Activated naive CD8-positive, alpha-beta T cell (primary cell): ENCODE data around the gene ATG7.

Source experiments
- H3K27ac Mint-ChIP-seq: one replicate; pipeline ENCODE4 v1.8.0; 2021; ENCODE audit warnings: mixed read lengths
- H3K27me3 Mint-ChIP-seq: one replicate; pipeline ENCODE4 v1.8.0; 2021; ENCODE audit warnings: mixed read lengths
- H3K36me3 Mint-ChIP-seq: one replicate; pipeline ENCODE4 v1.8.0; 2021; ENCODE audit warnings: mixed read lengths
- H3K4me1 Mint-ChIP-seq: one replicate; pipeline ENCODE4 v1.8.0; 2021; ENCODE audit warnings: low read depth, mixed read lengths
- H3K4me3 Mint-ChIP-seq: one replicate; pipeline ENCODE4 v1.8.0; 2021; ENCODE audit warnings: mild to moderate bottlenecking, mixed read lengths
- H3K9me3 Mint-ChIP-seq: one replicate; pipeline ENCODE4 v1.8.0; 2021; ENCODE audit warnings: low read depth, mixed read lengths

ATG7 gene

DNA sequence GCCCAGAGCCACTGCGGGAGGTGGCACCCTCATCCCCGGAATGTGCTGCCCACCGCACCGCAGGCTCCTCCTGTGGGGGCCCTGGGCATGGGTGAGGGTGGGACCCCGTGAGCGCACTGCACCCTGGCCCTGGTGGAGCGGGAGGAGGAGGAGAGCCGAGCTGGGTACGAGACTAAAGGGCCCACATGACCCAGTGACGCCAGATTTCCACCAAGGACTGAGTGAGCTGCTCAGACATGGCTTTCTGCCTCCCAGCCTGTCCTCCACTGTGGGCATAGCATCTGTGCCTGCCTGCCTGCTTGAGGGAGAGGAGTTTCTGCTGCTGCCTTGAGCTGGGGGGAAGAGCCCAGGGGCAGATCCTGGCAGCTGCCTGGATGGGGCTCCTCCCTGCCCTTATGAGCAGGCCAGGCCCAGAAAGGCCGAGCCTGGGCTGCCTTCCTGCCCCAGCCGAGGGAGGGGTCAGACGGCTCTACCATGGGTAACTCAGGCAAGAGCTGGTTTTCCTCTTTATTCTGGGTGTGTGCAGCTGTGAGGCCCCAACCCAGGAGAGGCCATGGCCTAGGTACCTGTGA is 283.1 kb downstream of the ATG7 start:
- Mint-ChIP-seq H3K36me3 (no peaks in the 10 kb centered on the region), H3K9me3 (no peaks in the 10 kb centered on the region), H3K27me3 (no peaks in the 10 kb centered on the region), H3K4me1 (peaks cover 5% of the 10 kb centered on the region), H3K27ac (no peak overlapping the region), H3K4me3 (no peak overlapping the region)

GRCh38 chr3:11555881-11556633 is 283.9 kb downstream of the ATG7 start:
- no peak overlapping the region for H3K4me3 Mint-ChIP-seq
- no peaks in the 10 kb centered on the region for H3K27me3 Mint-ChIP-seq
- H3K27ac Mint-ChIP-seq, result no peak overlapping the region
- no peaks in the 10 kb centered on the region for H3K36me3 Mint-ChIP-seq
- H3K4me1 Mint-ChIP-seq, result peaks cover 5% of the 10 kb centered on the region
- H3K9me3 Mint-ChIP-seq, result no peaks in the 10 kb centered on the region

DNA sequence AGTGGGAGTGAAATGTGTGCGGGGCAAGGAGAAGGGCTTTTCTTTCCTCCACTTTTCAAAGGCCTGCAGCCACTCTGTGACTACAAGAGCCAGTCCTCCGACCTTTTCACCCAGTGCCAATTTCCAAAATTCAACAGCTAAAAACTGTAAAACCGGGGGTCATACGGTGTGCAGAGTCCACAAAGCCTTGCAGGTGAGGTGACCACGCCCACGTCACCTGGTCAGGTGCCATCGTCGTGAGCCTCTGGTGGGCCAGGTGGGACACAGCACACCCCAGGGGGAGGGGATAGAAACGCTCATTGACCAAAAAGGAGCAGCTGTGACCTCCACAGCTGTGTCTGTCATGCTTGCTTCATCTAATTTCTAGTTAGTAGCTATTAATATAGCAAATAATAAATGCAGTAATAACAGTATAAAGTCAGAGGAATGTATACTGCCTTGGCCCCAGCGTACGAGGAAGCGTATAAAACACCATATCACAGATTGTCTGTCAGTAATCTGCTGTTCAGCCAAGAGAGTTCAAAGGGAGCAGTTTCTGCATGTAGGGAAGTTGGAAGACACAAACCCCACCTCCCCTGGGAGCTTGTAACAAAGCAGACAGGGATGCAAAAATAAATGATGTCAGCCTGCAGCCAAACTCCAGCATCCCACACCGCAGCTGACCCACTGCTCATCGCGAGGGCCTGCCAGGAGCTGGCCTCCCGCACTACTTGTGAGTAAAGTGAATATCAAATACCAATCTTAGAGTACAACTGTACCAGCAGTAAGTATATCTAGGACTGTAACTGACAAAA is 284.9 kb downstream of the ATG7 start:
- Mint-ChIP-seq H3K27me3 (no peaks in the 10 kb centered on the region), H3K27ac (no peak overlapping the region), H3K4me1 (peaks cover 3% of the 10 kb centered on the region), H3K4me3 (no peak overlapping the region), H3K36me3 (no peaks in the 10 kb centered on the region), H3K9me3 (no peaks in the 10 kb centered on the region)

DNA sequence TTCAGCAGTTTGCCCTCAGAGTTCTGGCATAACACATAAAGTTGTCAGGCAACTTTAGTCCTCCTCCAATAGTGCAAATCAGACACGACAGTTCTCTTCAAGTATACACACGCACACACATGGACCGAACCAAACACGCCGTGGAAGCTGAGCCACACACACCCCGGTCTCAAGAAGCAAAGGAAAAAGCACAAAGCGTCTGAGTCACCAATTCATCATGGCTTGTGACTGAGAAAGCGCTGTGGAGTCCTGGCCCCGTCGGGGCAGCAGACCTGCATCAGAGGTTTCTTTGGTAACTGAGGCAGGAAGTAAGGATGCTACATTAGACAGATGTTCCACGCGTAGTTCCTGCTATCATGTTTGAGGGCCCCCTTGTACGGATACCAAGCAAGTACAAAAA is 285.8 kb downstream of the ATG7 start:
- H3K9me3 Mint-ChIP-seq, result no peaks in the 10 kb centered on the region
- peaks cover 3% of the 10 kb centered on the region for H3K4me1 Mint-ChIP-seq
- no peak overlapping the region for H3K4me3 Mint-ChIP-seq
- H3K27me3 Mint-ChIP-seq, result no peaks in the 10 kb centered on the region
- peak overlapping the region; percentile 66 for H3K27ac Mint-ChIP-seq
- H3K36me3 Mint-ChIP-seq, result no peaks in the 10 kb centered on the region

DNA sequence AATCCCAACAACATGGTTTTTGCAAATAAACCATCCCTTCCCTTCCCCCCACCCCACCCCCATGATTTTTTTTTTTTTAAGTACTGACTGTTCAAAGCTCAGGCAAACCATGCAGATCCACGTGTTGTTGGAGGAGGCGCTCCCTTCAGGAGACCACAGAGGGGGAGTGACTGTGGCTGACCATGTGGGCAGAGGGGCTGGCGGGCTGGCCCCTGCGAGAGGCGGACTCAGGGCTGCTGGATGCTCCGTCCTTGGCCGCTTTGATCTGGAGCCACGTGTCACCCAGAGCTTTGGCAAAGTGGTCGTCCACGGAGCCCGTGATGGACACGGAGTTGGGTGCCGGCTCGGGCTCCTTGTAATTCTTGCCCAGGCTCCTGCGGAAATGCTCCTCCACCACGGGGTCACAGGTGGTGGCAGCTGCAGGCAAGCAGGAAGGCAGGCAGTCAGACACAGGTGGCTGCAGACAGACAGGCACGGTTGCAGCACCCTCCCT is 286.3 kb downstream of the ATG7 start:
- Mint-ChIP-seq H3K27ac (no peak overlapping the region), H3K27me3 (no peaks in the 10 kb centered on the region), H3K36me3 (no peaks in the 10 kb centered on the region), H3K4me3 (no peak overlapping the region), H3K4me1 (peaks cover 3% of the 10 kb centered on the region), H3K9me3 (no peaks in the 10 kb centered on the region)

DNA sequence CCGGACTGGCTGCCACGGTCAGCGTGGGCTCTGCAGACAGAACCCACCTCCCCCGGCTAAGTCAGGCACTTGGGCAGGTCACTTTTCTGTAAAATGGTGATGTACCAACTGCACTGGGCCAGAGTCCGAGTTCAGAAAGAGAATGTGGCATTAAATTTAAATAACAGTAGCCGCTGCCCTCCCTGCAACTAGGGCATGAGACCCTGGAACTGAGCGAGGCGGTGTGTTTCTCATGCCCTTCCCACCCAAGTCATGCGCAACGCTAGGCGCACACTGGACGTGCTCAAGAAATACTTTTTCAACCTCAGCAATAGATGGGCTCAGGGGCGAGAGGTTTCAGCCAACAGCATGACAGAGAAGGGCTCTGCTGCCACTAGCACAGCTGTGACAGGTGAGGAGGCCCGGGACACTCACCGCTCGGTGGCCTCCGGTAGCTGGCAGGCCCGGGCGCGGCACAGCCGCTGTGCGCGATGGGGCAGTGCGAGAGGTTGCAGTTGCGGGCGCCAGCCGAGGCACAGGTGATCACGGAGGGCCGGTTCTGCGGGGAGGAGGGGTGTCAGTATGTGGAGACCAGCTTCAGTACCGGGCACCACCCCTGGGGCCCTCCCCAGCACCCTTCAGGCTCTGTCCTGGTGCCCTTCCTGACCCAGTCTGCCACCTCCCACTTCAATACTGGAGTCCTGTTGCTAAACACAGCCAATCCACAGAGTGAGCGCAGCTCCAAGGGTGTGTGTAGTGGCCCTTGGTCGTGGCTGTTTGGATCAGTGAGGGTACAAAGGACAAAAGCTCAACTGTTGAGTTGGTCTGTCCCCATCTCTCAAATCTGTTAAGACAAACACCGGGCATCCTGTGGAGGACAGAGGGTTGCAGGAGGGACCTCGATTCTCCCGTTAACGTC is 287.0 kb downstream of the ATG7 start:
- Mint-ChIP-seq H3K9me3 (no peaks in the 10 kb centered on the region), H3K4me1 (peaks cover 3% of the 10 kb centered on the region), H3K27me3 (no peaks in the 10 kb centered on the region), H3K27ac (peak overlapping the region; percentile 28), H3K4me3 (no peak overlapping the region), H3K36me3 (no peaks in the 10 kb centered on the region)

GRCh38 chr3:11559816-11560633 is 287.8 kb downstream of the ATG7 start:
- H3K27ac Mint-ChIP-seq, result peak overlapping the region; percentile 28
- H3K27me3 Mint-ChIP-seq, result no peaks in the 10 kb centered on the region
- H3K4me3 Mint-ChIP-seq, result no peak overlapping the region
- H3K9me3 Mint-ChIP-seq, result no peaks in the 10 kb centered on the region
- H3K4me1 Mint-ChIP-seq, result peaks cover 3% of the 10 kb centered on the region
- H3K36me3 Mint-ChIP-seq, result no peaks in the 10 kb centered on the region

GRCh38 chr3:11560746-11561145 is 288.5 kb downstream of the ATG7 start:
- H3K27me3 Mint-ChIP-seq, result no peaks in the 10 kb centered on the region
- H3K4me1 Mint-ChIP-seq, result peaks cover 3% of the 10 kb centered on the region
- no peaks in the 10 kb centered on the region for H3K9me3 Mint-ChIP-seq
- no peaks in the 10 kb centered on the region for H3K36me3 Mint-ChIP-seq
- no peak overlapping the region for H3K4me3 Mint-ChIP-seq
- H3K27ac Mint-ChIP-seq, result no peak overlapping the region

DNA sequence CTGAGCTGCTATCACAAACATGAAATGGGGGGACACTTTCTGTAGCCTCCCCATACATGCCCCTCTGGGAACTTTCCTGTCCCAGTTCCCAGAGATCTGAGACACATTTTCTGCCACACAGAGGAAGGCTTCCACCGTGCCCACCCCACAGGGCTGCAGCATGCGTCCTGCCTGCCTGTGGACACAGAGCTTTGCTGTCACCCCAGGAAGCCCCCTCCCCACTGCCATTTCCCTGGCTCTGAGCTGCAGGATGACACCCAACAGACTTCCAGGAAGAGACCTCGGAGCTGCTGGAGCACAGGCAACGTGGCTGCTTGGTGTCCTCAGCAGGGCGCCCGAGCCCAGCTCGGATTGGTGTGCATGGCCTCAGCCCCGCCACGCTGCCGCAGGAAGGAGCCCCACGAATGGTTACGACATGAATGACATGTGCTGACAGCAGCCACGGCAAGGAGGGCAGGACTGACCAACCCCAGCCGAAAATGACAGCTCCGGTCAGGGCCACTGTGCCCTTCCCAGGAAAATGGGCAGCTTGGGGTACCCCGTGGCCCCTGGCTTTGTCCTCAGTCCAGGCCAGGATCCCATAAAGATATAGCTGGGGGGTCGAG is 290.2 kb downstream of the ATG7 start:
- Mint-ChIP-seq H3K36me3 (no peaks in the 10 kb centered on the region), H3K4me3 (no peak overlapping the region), H3K27me3 (no peaks in the 10 kb centered on the region), H3K27ac (no peak overlapping the region), H3K9me3 (no peaks in the 10 kb centered on the region), H3K4me1 (peaks cover 3% of the 10 kb centered on the region)

DNA sequence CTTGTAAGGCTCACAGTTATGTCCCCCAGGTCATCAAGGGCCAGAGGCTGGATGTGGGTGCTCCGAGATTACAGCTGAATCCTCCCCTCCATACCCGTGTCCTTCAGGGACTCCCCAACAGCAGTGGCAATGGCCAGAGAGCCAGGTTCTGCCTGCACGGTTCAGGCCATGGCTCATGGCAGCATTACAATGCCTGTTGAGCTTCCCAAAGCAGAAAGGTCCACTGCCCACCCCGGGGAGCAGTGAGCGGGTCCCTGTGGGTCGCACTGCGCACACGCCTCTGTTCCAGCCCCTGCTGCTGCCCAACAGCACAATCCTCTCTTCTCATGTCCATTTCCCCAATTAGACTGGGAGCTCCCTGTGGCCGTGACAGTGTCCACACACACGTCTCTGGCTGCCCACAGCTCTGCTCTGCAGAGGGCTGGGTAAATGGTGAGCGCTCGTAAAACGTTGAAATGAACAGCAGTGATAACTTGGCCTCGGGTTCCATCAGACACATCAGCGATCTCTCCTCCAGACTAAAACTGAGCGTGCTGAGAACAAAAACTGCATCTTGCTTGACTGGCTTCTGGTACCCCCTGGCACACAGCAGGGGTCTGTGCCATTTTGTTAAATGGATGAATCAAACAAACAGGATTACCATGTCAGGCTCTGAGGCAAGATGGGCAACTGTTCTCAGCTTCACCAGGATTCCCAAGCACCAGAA is 291.1 kb downstream of the ATG7 start:
- Mint-ChIP-seq H3K4me1 (no peaks in the 10 kb centered on the region), H3K36me3 (no peaks in the 10 kb centered on the region), H3K4me3 (no peak overlapping the region), H3K9me3 (no peaks in the 10 kb centered on the region), H3K27me3 (no peaks in the 10 kb centered on the region), H3K27ac (peak overlapping the region; percentile 51)

- H3K27me3 Mint-ChIP-seq, result no peaks in the 10 kb centered on the region
These were observed 291.6 kb downstream of the ATG7 start for GRCh38 chr3:11563865-11564185.

DNA sequence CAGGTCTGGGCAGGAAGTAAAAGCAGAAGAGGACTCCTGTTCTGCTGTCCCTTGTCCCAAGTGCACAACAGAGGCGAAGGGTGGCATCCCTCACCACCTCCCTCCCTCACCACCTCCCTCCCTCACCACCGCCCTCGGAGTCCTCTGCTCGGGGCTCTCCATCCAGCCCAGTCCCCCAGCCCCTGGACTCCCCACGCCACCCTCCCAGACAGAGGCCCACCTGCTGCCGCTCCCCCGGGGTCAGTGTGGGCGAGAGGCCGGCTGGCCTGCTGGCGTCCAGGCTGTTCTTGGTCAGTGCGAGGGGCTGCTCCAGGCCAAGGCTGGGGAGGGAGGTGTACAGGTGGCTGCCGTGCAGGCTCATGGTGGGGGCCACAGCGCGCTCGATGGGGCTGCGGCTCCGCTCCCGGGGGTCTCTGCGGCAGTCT is 292.4 kb downstream of the ATG7 start:
- Mint-ChIP-seq H3K4me1 (no peaks in the 10 kb centered on the region), H3K27me3 (no peaks in the 10 kb centered on the region), H3K27ac (peak overlapping the region; percentile 46), H3K9me3 (no peaks in the 10 kb centered on the region), H3K36me3 (no peaks in the 10 kb centered on the region), H3K4me3 (no peak overlapping the region)

More at GRCh38 chr3:11563865-11564185, 291.6 kb downstream of the ATG7 start:
- no peaks in the 10 kb centered on the region for H3K36me3 Mint-ChIP-seq
- peak overlapping the region; percentile 51 for H3K27ac Mint-ChIP-seq
- H3K4me3 Mint-ChIP-seq, result no peak overlapping the region
- H3K9me3 Mint-ChIP-seq, result no peaks in the 10 kb centered on the region
- H3K4me1 Mint-ChIP-seq, result no peaks in the 10 kb centered on the region

DNA sequence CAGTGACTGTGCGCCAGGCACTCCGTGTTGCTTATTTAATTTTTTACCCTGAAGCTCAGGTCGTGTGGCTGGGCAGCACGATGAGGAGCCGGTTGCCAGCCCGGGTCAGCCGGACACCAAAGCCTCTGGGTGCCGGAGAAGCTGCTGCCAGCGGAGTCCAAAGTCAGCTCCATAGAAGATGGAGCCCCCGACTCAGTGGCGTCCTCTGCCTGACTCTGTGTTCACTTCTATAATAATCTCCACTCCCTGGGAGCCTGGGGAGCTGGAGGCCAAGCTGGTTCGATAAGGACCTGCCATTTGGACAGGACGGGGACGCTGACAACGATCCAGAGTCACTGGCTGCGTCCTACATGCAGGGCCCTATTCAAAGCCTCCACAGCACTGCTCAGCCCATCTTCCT is 292.9 kb downstream of the ATG7 start:
- H3K4me3 Mint-ChIP-seq, result no peak overlapping the region
- no peaks in the 10 kb centered on the region for H3K4me1 Mint-ChIP-seq
- no peak overlapping the region for H3K27ac Mint-ChIP-seq
- no peaks in the 10 kb centered on the region for H3K36me3 Mint-ChIP-seq
- no peaks in the 10 kb centered on the region for H3K27me3 Mint-ChIP-seq
- H3K9me3 Mint-ChIP-seq, result no peaks in the 10 kb centered on the region
